HK-2 (cell line): ENCODE data around the gene BFSP1.

Experiments used
- DNase-seq: peaks from one replicate; pipeline ENCODE4 v3.0.0-alpha.2; 2018; ENCODE audit not compliant: unreplicated experiment

The BFSP1 gene

GRCh38 chr20:17465236-17465635, 65.9 kb downstream of the BFSP1 start:
- DNase-seq: no peak

GRCh38 chr20:17463711-17464110, 67.5 kb downstream of the BFSP1 start:
- DNase-seq: no peak

- no peak for DNase-seq
Measured at GRCh38 chr20:17461941-17462340, 69.2 kb downstream of the BFSP1 start.

DNA sequence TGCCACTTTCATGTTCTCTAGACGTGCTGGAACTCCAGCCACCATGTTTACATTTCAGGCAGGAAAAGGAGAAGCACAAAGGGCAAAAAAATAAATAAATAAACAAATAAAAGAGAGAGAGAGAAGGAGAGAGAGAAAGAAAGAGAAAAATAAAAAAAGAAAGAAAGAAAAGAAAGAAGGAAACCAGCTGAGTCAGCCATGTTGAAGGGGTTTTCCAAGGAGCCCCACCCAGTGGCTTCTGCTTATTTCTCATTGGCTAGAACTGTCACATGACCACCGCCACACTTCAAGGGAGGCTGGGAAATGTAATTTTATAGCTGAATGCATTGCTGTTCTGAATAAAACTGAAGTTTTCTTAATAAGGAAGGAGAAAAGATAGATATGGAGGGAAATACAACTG, 71.1 kb downstream of the BFSP1 start:
- no peak for DNase-seq

- no peak for DNase-seq
Measured at GRCh38 chr20:17457588-17458190, 73.5 kb downstream of the BFSP1 start.

- no peak for DNase-seq
Measured at GRCh38 chr20:17457079-17457478, 74.1 kb downstream of the BFSP1 start.

GRCh38 chr20:17456279-17456678, 74.9 kb downstream of the BFSP1 start:
- no peak for DNase-seq

GRCh38 chr20:17453592-17453991, 77.6 kb downstream of the BFSP1 start:
- DNase-seq: no peak

DNA sequence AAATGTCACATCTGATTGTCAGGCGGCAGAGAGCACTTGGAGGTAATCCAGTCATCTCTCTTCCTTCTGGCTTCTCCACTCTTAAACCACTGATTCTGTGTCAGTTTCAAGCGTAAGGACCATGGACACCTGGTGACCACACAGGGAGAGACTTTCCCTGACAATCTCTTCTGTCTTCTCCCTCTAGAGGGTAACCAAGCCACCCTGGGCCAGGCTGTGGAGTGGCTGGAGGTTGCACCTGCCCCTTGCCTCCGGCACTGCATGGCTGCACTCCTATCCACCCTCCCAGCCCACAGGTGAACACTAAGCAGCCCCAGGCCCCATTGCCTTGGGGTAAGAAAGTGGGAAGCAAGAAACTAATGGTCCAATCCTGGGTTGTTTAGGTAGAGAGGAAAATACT, 78.7 kb downstream of the BFSP1 start:
- no peak for DNase-seq

DNA sequence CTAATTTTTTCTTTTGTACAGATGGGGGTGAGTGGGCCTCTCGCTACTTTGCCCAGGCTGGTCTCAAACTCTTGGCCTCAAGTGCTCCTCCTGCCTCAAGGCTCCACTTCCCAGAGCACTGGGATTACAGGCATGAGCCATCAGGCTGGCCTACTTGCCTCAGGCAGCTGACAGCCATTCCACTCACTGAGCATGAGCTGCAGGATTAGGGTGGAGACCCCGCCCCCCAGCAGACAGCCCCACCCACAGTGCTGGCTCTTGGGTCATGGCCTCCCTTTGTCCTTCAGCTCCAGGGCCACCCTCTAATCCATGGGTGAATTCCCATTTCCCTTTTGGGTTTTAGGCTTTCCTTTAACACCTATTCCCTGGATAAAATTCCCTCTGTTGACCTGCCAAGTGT, 82.1 kb downstream of the BFSP1 start:
- no peak for DNase-seq

DNA sequence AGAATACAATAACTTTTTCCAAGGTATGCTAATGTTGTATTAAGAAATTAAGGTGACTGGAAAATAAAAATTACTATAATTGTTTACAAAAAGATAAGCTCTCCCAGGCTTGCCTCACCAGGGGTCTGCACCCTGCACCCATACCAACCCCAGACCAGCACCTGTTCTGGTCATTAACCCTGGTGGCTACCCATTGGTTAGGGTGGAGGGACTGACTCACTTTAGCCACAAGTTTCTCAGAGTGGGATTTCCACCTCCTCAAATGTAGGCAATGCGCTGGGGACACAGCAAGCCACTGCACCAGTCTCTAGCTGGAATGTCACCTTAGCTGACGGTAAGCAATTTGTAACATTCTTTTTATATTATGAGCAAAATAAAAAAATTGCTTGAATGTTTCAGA, 83.1 kb downstream of the BFSP1 start:
- DNase-seq: no peak

GRCh38 chr20:17446171-17446570, 85.0 kb downstream of the BFSP1 start:
- no peak for DNase-seq

- DNase-seq: no peak
Measured at GRCh38 chr20:17445543-17445942, 85.6 kb downstream of the BFSP1 start.

- DNase-seq: no peak
Measured at GRCh38 chr20:17444091-17444490, 87.1 kb downstream of the BFSP1 start.
